Neural crest cell (in vitro differentiated cells): ENCODE measurements around the gene SPATA2L. TPM values are rescaled to one million over a fixed set of nuclear protein-coding genes. Genes with fewer than 3 reads are reported as not detected.

ENCODE experiments used
- DNase-seq: peaks from one replicate; pipeline ENCODE4 v3.0.0; 2021; ENCODE audit warnings: low read depth, mixed read lengths, low spot score
- H3K27ac Mint-ChIP-seq: one replicate; pipeline ENCODE4 v1.8.0; 2021; ENCODE audit warnings: mild to moderate bottlenecking, mixed read lengths; ENCODE audit not compliant: unreplicated experiment
- H3K27me3 Mint-ChIP-seq: 2 replicates; pipeline ENCODE4 v1.8.0; 2021; ENCODE audit warnings: low read depth, mild to moderate bottlenecking, mixed read lengths
- H3K36me3 Mint-ChIP-seq: 2 replicates; pipeline ENCODE4 v1.8.0; 2021; ENCODE audit warnings: low read depth, mild to moderate bottlenecking, mixed read lengths
- H3K4me1 Mint-ChIP-seq: 2 replicates; pipeline ENCODE4 v1.8.0; 2021; ENCODE audit warnings: mixed read lengths
- H3K4me3 Mint-ChIP-seq: one replicate; pipeline ENCODE4 v1.8.0; 2021; ENCODE audit warnings: mild to moderate bottlenecking, mixed read lengths
- H3K9me3 Mint-ChIP-seq: 2 replicates; pipeline ENCODE4 v1.8.0; 2021; ENCODE audit warnings: mixed read lengths
- CTCF ChIP-seq: fragments of 200-600 bp; sonication (generic); conservative IDR thresholded peaks from 2 replicates; pipeline ENCODE4 v1.5.0; 2021; ENCODE audit warnings: antibody characterized with exemption, mild to moderate bottlenecking
- total RNA-seq: library from RNA; stranded (reverse); gene quantifications from 2 replicates; pipeline ENCODE4 v1.2.1, GENCODE V29; 2021

SPATA2L gene
- total RNA-seq, 1 donor from 2014 or later: 8.6 TPM

- Mint-ChIP-seq H3K36me3 (no peaks in the 10 kb centered on the region), H3K9me3 (no peaks in the 10 kb centered on the region), H3K4me1 (peaks cover 9% of the 10 kb centered on the region), H3K4me3 (no peak overlapping the region), H3K27ac (no peak overlapping the region), H3K27me3 (peaks cover 6% of the 10 kb centered on the region)
- no peak for TF ChIP-seq CTCF
- DNase-seq: no peak
Observed at GRCh38 chr16:89707695-89708094, 6.2 kb upstream of the SPATA2L start.

- Mint-ChIP-seq H3K27ac (no peak overlapping the region), H3K9me3 (no peaks in the 10 kb centered on the region), H3K4me1 (peaks cover 9% of the 10 kb centered on the region), H3K27me3 (peaks cover 6% of the 10 kb centered on the region), H3K4me3 (no peak overlapping the region), H3K36me3 (no peaks in the 10 kb centered on the region)
- DNase-seq: no peak
- TF ChIP-seq CTCF: no peak
Observed at GRCh38 chr16:89706518-89707260, 5.2 kb upstream of the SPATA2L start.

GRCh38 chr16:89705006-89705405 lies 3.5 kb upstream of the SPATA2L start:
- no peak for DNase-seq
- H3K36me3 Mint-ChIP-seq: no peaks in the 10 kb centered on the region
- H3K27me3 Mint-ChIP-seq: peaks cover 3% of the 10 kb centered on the region
- H3K9me3 Mint-ChIP-seq: no peaks in the 10 kb centered on the region
- H3K4me3 Mint-ChIP-seq: peak overlapping the region; percentile 52
- TF ChIP-seq CTCF: no peak
- peaks cover 12% of the 10 kb centered on the region for H3K4me1 Mint-ChIP-seq
- H3K27ac Mint-ChIP-seq: no peak overlapping the region

DNA sequence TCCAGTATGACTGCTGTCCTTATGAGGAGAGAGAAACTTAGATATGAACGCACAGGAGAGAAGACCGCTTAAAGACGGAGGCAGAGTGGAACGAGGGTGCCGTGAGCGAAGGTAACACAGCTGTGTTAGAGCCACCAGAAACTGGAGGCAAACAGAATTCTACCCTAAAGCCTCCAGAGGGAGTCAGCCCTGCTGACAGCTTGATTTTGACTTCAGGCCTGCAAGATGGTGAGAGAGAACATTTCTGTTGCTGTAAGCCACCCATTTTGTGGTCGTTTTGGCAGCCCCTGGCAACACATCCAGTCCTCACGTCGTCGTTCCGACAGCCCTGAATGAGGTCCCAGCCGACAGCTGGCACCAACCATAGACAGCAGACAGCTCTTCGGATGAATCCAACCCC lies 2.8 kb upstream of the SPATA2L start:
- TF ChIP-seq CTCF: no peak
- peaks cover 3% of the 10 kb centered on the region for H3K27me3 Mint-ChIP-seq
- H3K27ac Mint-ChIP-seq: no peak overlapping the region
- no peaks in the 10 kb centered on the region for H3K36me3 Mint-ChIP-seq
- H3K4me1 Mint-ChIP-seq: peaks cover 13% of the 10 kb centered on the region
- peak overlapping the region; percentile 61 for H3K4me3 Mint-ChIP-seq
- H3K9me3 Mint-ChIP-seq: no peaks in the 10 kb centered on the region
- DNase-seq: no peak

DNA sequence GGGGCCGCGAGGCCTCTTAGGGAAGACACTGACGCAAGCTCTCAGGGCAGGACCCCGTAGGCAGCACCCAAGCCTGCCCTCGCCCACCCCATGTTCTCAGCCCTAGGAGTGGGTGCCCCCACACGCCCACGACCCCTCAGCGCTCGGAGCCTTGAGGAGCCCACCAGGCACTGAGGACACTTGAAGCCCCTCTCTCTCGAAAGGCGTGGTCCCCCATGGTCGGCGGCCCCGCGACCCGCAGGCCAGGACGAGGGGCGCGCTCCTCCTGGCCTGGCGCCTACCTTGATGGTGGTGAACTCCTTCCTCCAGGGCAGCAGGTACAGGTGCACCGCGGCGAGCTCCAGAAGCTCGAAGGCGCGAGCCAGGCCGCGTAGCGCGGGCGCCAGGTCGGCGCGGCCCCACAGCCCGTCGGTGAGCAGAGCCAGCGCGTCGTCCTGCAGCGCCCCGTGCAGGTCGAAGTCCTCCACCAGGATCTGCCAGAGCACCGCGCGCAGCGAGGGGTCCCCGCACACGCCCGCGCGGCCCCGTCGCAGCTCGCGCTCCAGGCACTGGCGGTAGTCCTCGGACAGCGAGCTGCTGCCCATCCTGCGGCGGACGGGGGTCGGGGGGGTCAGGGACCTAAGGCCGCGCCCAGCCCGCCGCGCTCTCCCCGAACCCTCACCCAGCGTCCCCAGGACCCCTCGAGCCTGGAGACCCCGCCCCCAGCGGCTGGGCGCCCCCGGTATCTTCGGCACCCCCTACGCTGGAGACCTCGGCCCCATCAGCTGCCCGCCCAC lies 668 bp downstream of the SPATA2L start:
- Mint-ChIP-seq H3K4me3 (peak overlapping the region; percentile 83), H3K27me3 (peaks cover 3% of the 10 kb centered on the region), H3K36me3 (peaks cover 3% of the 10 kb centered on the region), H3K27ac (no peak overlapping the region), H3K4me1 (peaks cover 13% of the 10 kb centered on the region), H3K9me3 (no peaks in the 10 kb centered on the region)
- DNase-seq: no peak
- peak; percentile 43 for TF ChIP-seq CTCF
